H1 (cell line): ENCODE measurements around the gene MIPOL1. TPM values are rescaled to one million over a fixed set of nuclear protein-coding genes. Genes with fewer than 3 reads are reported as not detected.

Experiments
- CTCF ChIA-PET: fragments of 300-600 bp; sonication (Branson Sonifier 250); formaldehyde crosslinking; loops from one replicate; lab custom pipeline; 2021; ENCODE audit not compliant: partially characterized antibody; lab: Charles Lee
- POLR2A ChIA-PET: fragments of 300-600 bp; sonication (Branson Sonifier 250); formaldehyde crosslinking; loops from one replicate; lab custom pipeline; 2021; ENCODE audit warnings: inconsistent platforms; ENCODE audit not compliant: partially characterized antibody; lab: Charles Lee
- DNase-seq, 2 experiments: peaks; one replicate each; pipeline versions ENCODE4 v3.0.0 to v3.0.0-alpha.2; 2010 to 2022; ENCODE audit warnings: low spot score in 2 of 2, low read depth in 1 of 2, mixed read lengths in 1 of 2
- FAIRE-seq: peaks from 2 replicates; lab custom pipeline; 2011; peaks lifted over from hg19 to GRCh38; lab: Jason Lieb, UNC
- H2AFZ ChIP-seq: 2 replicates; pipeline ENCODE4 v1.8.1; 2012; ENCODE audit warnings: low read length, inconsistent platforms
- H2AK5ac ChIP-seq: 2 replicates; pipeline ENCODE4 v1.6.1; 2013; ENCODE audit warnings: low read depth, low read length
- H2BK120ac ChIP-seq: replicated peaks from 2 replicates; pipeline ENCODE3; 2013; ENCODE audit warnings: low read depth, low read length, inconsistent platforms
- H2BK12ac ChIP-seq: 2 replicates; pipeline ENCODE4 v1.6.1; 2013; ENCODE audit warnings: low read depth, low read length
- H2BK15ac ChIP-seq: 2 replicates; pipeline ENCODE4 v1.6.1; 2013; ENCODE audit warnings: low read length
- H2BK20ac ChIP-seq: 2 replicates; pipeline ENCODE4 v1.6.1; 2013; ENCODE audit warnings: low read length
- H2BK5ac ChIP-seq: 2 replicates; pipeline ENCODE4 v1.6.1; 2013; ENCODE audit warnings: low read depth, low read length
- H3K14ac ChIP-seq: 2 replicates; pipeline ENCODE4 v1.6.1; 2013; ENCODE audit warnings: inconsistent platforms; ENCODE audit not compliant: insufficient read length
- H3K18ac ChIP-seq: 2 replicates; pipeline ENCODE4 v1.6.1; 2013; ENCODE audit warnings: low read length; ENCODE audit errors: extremely low read depth
- H3K23ac ChIP-seq: 2 replicates; pipeline ENCODE4 v1.6.1; 2013; ENCODE audit warnings: inconsistent platforms; ENCODE audit not compliant: insufficient read length
- H3K23me2 ChIP-seq: 2 replicates; pipeline ENCODE4 v1.6.1; 2013; ENCODE audit warnings: low read depth, low read length
- H3K27ac ChIP-seq: 2 replicates; pipeline ENCODE4 v1.6.1; 2011; ENCODE audit warnings: low read depth, low read length, inconsistent platforms
- H3K27me3 ChIP-seq, 4 experiments: replicated peaks in 1 of 4; 1 replicate in 1 of 4; 2 replicates in 3 of 4; pipeline versions ENCODE4 v1.6.1 to v1.8.1; 2011 to 2013; ENCODE audit warnings: low read length in 3 of 4, mild to moderate bottlenecking in 3 of 4, inconsistent platforms in 2 of 4, mixed read lengths in 2 of 4, moderate library complexity in 1 of 4; ENCODE audit not compliant: control insufficient read depth in 3 of 4, insufficient read depth in 3 of 4; ENCODE audit errors: extremely low read depth in 1 of 4
- H3K36me3 ChIP-seq, 4 experiments: 2 replicates each; pipeline versions ENCODE4 v1.6.1 to v1.8.1; 2011 to 2013; ENCODE audit warnings: mild to moderate bottlenecking in 4 of 4, low read length in 3 of 4, moderate library complexity in 2 of 4, control low read depth in 1 of 4, inconsistent platforms in 1 of 4; ENCODE audit not compliant: insufficient read depth in 4 of 4, control insufficient read depth in 2 of 4
- H3K4ac ChIP-seq: replicated peaks from 2 replicates; pipeline ENCODE3; 2013; ENCODE audit warnings: low read length, low read depth, mixed read lengths, inconsistent platforms; ENCODE audit not compliant: insufficient read length
- H3K4me1 ChIP-seq, 4 experiments: replicated peaks in 1 of 4; 1 replicate in 1 of 4; 2 replicates in 3 of 4; pipeline versions ENCODE4 v1.6.1 to v1.8.1; 2011 to 2013; ENCODE audit warnings: low read length in 3 of 4, inconsistent platforms in 2 of 4, mixed read lengths in 1 of 4; ENCODE audit not compliant: insufficient read depth in 4 of 4, control insufficient read depth in 3 of 4
- H3K4me2 ChIP-seq, 2 experiments: 2 replicates each; pipeline versions ENCODE4 v1.6.1 to v1.8.1; 2011 to 2013; ENCODE audit warnings: low read depth in 2 of 2, low read length in 2 of 2, control low read depth in 1 of 2, inconsistent platforms in 1 of 2, mild to moderate bottlenecking in 1 of 2; ENCODE audit not compliant: insufficient read depth in 1 of 2
- H3K4me3 ChIP-seq, 4 experiments: fragments of 200-600, 300-600 bp in 1 of 4; sonication (generic), shearing (Covaris generic), sonication (Bioruptor Twin) in 1 of 4; 2 replicates each; pipeline versions ENCODE4 v1.5.1 to v1.8.1; 2011 to 2016; ENCODE audit warnings: low read length in 4 of 4, low read depth in 3 of 4, control low read depth in 2 of 4, inconsistent platforms in 2 of 4, mild to moderate bottlenecking in 2 of 4, mixed read lengths in 1 of 4, moderate library complexity in 1 of 4; ENCODE audit not compliant: insufficient read depth in 2 of 4; ENCODE audit errors: extremely low read depth in 1 of 4
- H3K56ac ChIP-seq: replicated peaks from 2 replicates; pipeline ENCODE3; 2013; ENCODE audit warnings: low read depth, mild to moderate bottlenecking, mixed read lengths, low read length, inconsistent platforms; ENCODE audit not compliant: insufficient read length
- H3K79me1 ChIP-seq: 2 replicates; pipeline ENCODE4 v1.6.1; 2013; ENCODE audit warnings: low read depth, low read length, control low read depth
- H3K79me2 ChIP-seq, 2 experiments: 2 replicates each; pipeline versions ENCODE4 v1.6.1 to v1.8.1; 2012 to 2013; ENCODE audit warnings: low read length in 2 of 2, mild to moderate bottlenecking in 2 of 2, inconsistent platforms in 1 of 2; ENCODE audit not compliant: insufficient read depth in 2 of 2, control insufficient read depth in 1 of 2
- H3K9ac ChIP-seq, 4 experiments: replicated peaks in 1 of 4; 1 replicate in 1 of 4; 2 replicates in 3 of 4; pipeline versions ENCODE4 v1.6.1 to v1.8.1; 2011 to 2013; ENCODE audit warnings: low read depth in 3 of 4, low read length in 3 of 4, control low read depth in 2 of 4, mild to moderate bottlenecking in 2 of 4, moderate library complexity in 2 of 4, inconsistent platforms in 1 of 4; ENCODE audit errors: extremely low read depth in 1 of 4
- H3K9me3 ChIP-seq, 2 experiments: 2 replicates each; pipeline versions ENCODE4 v1.6.1 to v1.8.1; 2012 to 2013; ENCODE audit warnings: mild to moderate bottlenecking in 2 of 2, moderate library complexity in 2 of 2, control low read depth in 1 of 2, inconsistent platforms in 1 of 2, low read depth in 1 of 2, low read length in 1 of 2, mixed read lengths in 1 of 2; ENCODE audit not compliant: insufficient read depth in 2 of 2
- H4K20me1 ChIP-seq, 2 experiments: replicated peaks in 1 of 2; 2 replicates each; pipeline versions ENCODE3 to v1.8.1; 2011 to 2013; ENCODE audit warnings: inconsistent platforms in 2 of 2, low read length in 2 of 2, mild to moderate bottlenecking in 1 of 2; ENCODE audit not compliant: insufficient read depth in 2 of 2, control insufficient read depth in 1 of 2
- H4K5ac ChIP-seq: 2 replicates; pipeline ENCODE4 v1.6.1; 2013; ENCODE audit warnings: low read length, low read depth, mixed read lengths, inconsistent platforms; ENCODE audit not compliant: insufficient read length
- H4K8ac ChIP-seq: 2 replicates; pipeline ENCODE4 v1.8.0; 2013; ENCODE audit warnings: mild to moderate bottlenecking, moderate library complexity, low read length, inconsistent platforms; ENCODE audit not compliant: insufficient read depth; ENCODE audit errors: extremely low read depth
- H4K91ac ChIP-seq: replicated peaks from 2 replicates; pipeline ENCODE3; 2013; ENCODE audit warnings: low read length, mixed read lengths, inconsistent platforms; ENCODE audit not compliant: insufficient read length
- ATF2 ChIP-seq: IDR thresholded peaks from 2 replicates; pipeline ENCODE4 v1.6.1; 2012; ENCODE audit warnings: low read length, inconsistent platforms
- CBX5 ChIP-seq: fragments of 300-800, 300-1000 bp; sonication (generic); IDR thresholded peaks from 2 replicates; pipeline ENCODE4 v1.7.1; 2016; ENCODE audit warnings: antibody characterized with exemption, low read length, low read depth
- CHD1 ChIP-seq: IDR thresholded peaks from 2 replicates; pipeline ENCODE4 v1.6.1; 2012; ENCODE audit warnings: low read depth, low read length, improper control_type of control experiment
- JUND ChIP-seq: IDR thresholded peaks from 2 replicates; pipeline ENCODE4 v1.6.1; 2011; ENCODE audit warnings: mild to moderate bottlenecking, improper control_type of control experiment, low read length
- MAFK ChIP-seq: IDR thresholded peaks from 2 replicates; pipeline ENCODE4 v1.6.1; 2012; ENCODE audit warnings: low read depth, mild to moderate bottlenecking, improper control_type of control experiment, low read length
- NANOG ChIP-seq: IDR thresholded peaks from 2 replicates; pipeline ENCODE4 v1.6.1; 2011; ENCODE audit warnings: low read length, low read depth, mild to moderate bottlenecking, inconsistent platforms; ENCODE audit not compliant: insufficient read depth, poor library complexity, severe bottlenecking
- POU5F1 ChIP-seq: IDR thresholded peaks from 2 replicates; pipeline ENCODE4 v1.6.1; 2011; ENCODE audit warnings: low read depth, mild to moderate bottlenecking, low read length, moderate library complexity
- RAD21 ChIP-seq, 2 experiments: IDR thresholded peaks in 1 of 2; conservative IDR thresholded peaks in 1 of 2; 2 replicates each; pipeline ENCODE4 v1.6.1; 2011; ENCODE audit warnings: low read depth in 2 of 2, low read length in 2 of 2, improper control_type of control experiment in 1 of 2, inconsistent platforms in 1 of 2, mild to moderate bottlenecking in 1 of 2, moderate library complexity in 1 of 2
- RFX5 ChIP-seq: IDR thresholded peaks from 2 replicates; pipeline ENCODE4 v1.6.1; 2011; ENCODE audit warnings: low read depth, low read length, improper control_type of control experiment, borderline replicate concordance
- RNF2 ChIP-seq: fragments of 200-900, 300-1000 bp; sonication (generic); IDR thresholded peaks from 2 replicates; pipeline ENCODE4 v1.7.1; 2016; ENCODE audit warnings: borderline replicate concordance, low read depth, mild to moderate bottlenecking, antibody characterized with exemption, low read length; ENCODE audit not compliant: poor library complexity, severe bottlenecking; ENCODE audit errors: missing control alignments
- RXRA ChIP-seq: IDR thresholded peaks from 2 replicates; pipeline ENCODE4 v1.6.1; 2011; ENCODE audit warnings: low read depth, mild to moderate bottlenecking, low read length, moderate library complexity; ENCODE audit not compliant: insufficient read depth
- SIRT6 ChIP-seq: IDR thresholded peaks from one replicate; pipeline ENCODE4 v1.7.1; 2012; ENCODE audit warnings: low read length, inconsistent platforms
- WGBS, 2 experiments: shearing (Covaris generic) in 1 of 2; methylation state at CpG; one replicate each; pipeline versions ENCODE4 v1.1.6 to v1.1.7; 2013 to 2015; ENCODE audit warnings: low lambda C conversion rate in 2 of 2, mixed read lengths in 2 of 2, inconsistent platforms in 1 of 2, low coverage in 1 of 2, missing lambda C conversion rate in 1 of 2; ENCODE audit not compliant: insufficient replicate concordance in 2 of 2, insufficient coverage in 1 of 2, insufficient read length in 1 of 2; ENCODE audit errors: extremely low coverage in 1 of 2, missing lambda C conversion rate in 1 of 2; 5-methylcytosine and 5-hydroxymethylcytosine counted together
- polyA plus RNA-seq, 7 experiments: library from polyadenylated mRNA; depleted of rRNA in 3 of 7; stranded (reverse) in 5 of 7; unstranded in 2 of 7; fragments of >200 nt in 5 of 7; fragments of 200-250 nt in 2 of 7; gene quantifications; 1 replicate in 5 of 7; 2 replicates in 1 of 7; 4 replicates in 1 of 7; pipeline versions ENCODE4 v1.2.1 to v1.2.3, GENCODE V29; 2011 to 2013; ENCODE audit warnings: missing spikeins in 2 of 7, mixed read lengths in 2 of 7
- total RNA-seq: library from RNA; stranded (reverse); fragmentation: NEBNext Ultra II Directional; extraction: Animal tissue kit (Norgen Biotek cat#: 25700); gene quantifications from 2 replicates; pipeline ENCODE4 v1.2.1, GENCODE V29; 2021

The MIPOL1 gene
- total and polyA plus RNA-seq, 2 of the 8 experiments (the other 6 are each of a cell fraction or from before 2014, with no cell fraction given): 2.8 to 23.9 TPM

DNA sequence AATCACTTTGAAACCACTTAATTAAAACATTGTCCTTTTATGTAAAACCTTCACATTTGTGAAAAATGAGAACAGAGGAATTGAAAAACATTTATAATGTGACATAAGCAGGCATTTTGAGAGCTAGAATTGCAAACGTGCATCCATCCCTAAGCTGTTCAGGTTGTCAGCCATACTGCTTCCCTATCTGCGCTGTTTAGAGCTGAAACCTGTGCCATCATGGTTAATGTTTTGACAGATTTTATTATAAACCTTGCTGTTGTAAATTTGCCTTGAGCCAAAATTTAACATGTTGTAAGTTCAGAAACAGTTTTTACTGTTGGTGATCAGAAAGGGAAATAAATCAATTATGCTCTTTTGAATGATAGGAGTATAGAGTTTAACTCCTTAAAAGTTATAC is 365.5 kb downstream of the MIPOL1 start:
- no peak overlapping the region for H2BK120ac ChIP-seq
- WGBS, 2 experiments: 95% methylated on average over 2 of the region's 2 CpGs; no CpG with 5 or more reads in 1 of the 2 experiments
- no peak overlapping the region for H3K9ac ChIP-seq
- no peak overlapping the region for H3K4me2 ChIP-seq
- CTCF ChIA-PET: interaction anchor here (0.8 to 3.0 kb wide), 6 partner anchors 28 to 333 kb away, joined by 3 to 11 read pairs (median 4); no protein-coding TSS in a partner anchor
- DNase-seq: no peak
- no peaks in the 10 kb centered on the region for H3K27me3 ChIP-seq
- H3K23me2 ChIP-seq: no peaks in the 10 kb centered on the region
- peaks cover 0 to 1% (median 0%) of the 10 kb centered on the region in 4 experiments; a peak in 1 of 7 replicates for H3K4me1 ChIP-seq
- H4K8ac ChIP-seq: no peak overlapping the region
- H2BK12ac ChIP-seq: no peak overlapping the region
- no peak for FAIRE-seq
- H4K5ac ChIP-seq: no peak overlapping the region
- no peaks in the 10 kb centered on the region for H3K79me2 ChIP-seq
- no peak overlapping the region for H3K14ac ChIP-seq
- H3K36me3 ChIP-seq: no peaks in the 10 kb centered on the region
- no peak overlapping the region for H3K18ac ChIP-seq
- no peak overlapping the region for H2BK20ac ChIP-seq
- H3K4me3 ChIP-seq: no peak overlapping the region
- H2BK5ac ChIP-seq: no peak overlapping the region
- no peak overlapping the region for H3K56ac ChIP-seq
- no peak overlapping the region for H4K91ac ChIP-seq
- no peaks in the 10 kb centered on the region for H3K9me3 ChIP-seq
- no peaks in the 10 kb centered on the region for H3K79me1 ChIP-seq
- no peak overlapping the region for H2AFZ ChIP-seq
- H2AK5ac ChIP-seq: no peak overlapping the region
- H4K20me1 ChIP-seq: no peaks in the 10 kb centered on the region
- no peak overlapping the region for H3K4ac ChIP-seq
- H3K27ac ChIP-seq: no peak overlapping the region
- POLR2A ChIA-PET: no interaction called here
- H2BK15ac ChIP-seq: no peak overlapping the region
- H3K23ac ChIP-seq: no peak overlapping the region
- TF ChIP-seq CBX5 (no peak), JUND (no peak), POU5F1 (no peak), RXRA (no peak), CHD1 (no peak), NANOG (no peak), SIRT6 (no peak), ATF2 (no peak), RNF2 (no peak), RAD21 (IDR thresholded peaks at IDR 0.05 in 1 of 2, conservative IDR thresholded peaks at IDR 0.05 in 1 of 2; ENCODE audit: low read depth in 2 of 2, low read length in 2 of 2) (no peak), MAFK (no peak), RFX5 (no peak)
